GM23248 (cell line): ENCODE measurements around the gene TBX6. TPM values are rescaled to one million over a fixed set of nuclear protein-coding genes. Genes with fewer than 3 reads are reported as not detected.

Experiments
- DNase-seq: peaks from one replicate; pipeline ENCODE4 v3.0.0-alpha.2; 2015
- H2AFZ ChIP-seq: fragments of 200-600 bp; sonication (generic); 2 replicates; pipeline ENCODE4 v1.6.1; 2016; ENCODE audit warnings: antibody characterized with exemption
- H3F3A ChIP-seq: fragments of 200-600 bp; sonication (generic); 2 replicates; pipeline ENCODE4 v1.6.1; 2016; ENCODE audit warnings: mild to moderate bottlenecking, antibody characterized with exemption, mixed run types; ENCODE audit not compliant: insufficient read depth
- H3K27ac ChIP-seq: fragments of 200-600 bp; sonication (generic); 2 replicates; pipeline ENCODE4 v1.5.1; 2016; ENCODE audit warnings: mild to moderate bottlenecking
- H3K27me3 ChIP-seq: fragments of 200-600 bp; sonication (generic); replicated peaks from 2 replicates; pipeline ENCODE4 v1.6.1; 2016; ENCODE audit warnings: mild to moderate bottlenecking; ENCODE audit not compliant: insufficient read depth
- H3K36me3 ChIP-seq: fragments of 200-600 bp; sonication (generic); 2 replicates; pipeline ENCODE4 v1.6.1; 2016; ENCODE audit warnings: low read depth, mild to moderate bottlenecking
- H3K4me1 ChIP-seq: fragments of 200-600 bp; sonication (generic); 2 replicates; pipeline ENCODE4 v1.6.1; 2016; ENCODE audit warnings: mild to moderate bottlenecking; ENCODE audit not compliant: insufficient read depth
- H3K4me2 ChIP-seq: fragments of 200-600 bp; sonication (generic); one replicate; pipeline ENCODE4 v1.6.1; 2016; ENCODE audit warnings: mild to moderate bottlenecking; ENCODE audit not compliant: unreplicated experiment
- H3K4me3 ChIP-seq: fragments of 200-600 bp; sonication (generic); 2 replicates; pipeline ENCODE4 v1.5.1; 2016; ENCODE audit warnings: mild to moderate bottlenecking
- H3K79me2 ChIP-seq: fragments of 200-600 bp; sonication (generic); 2 replicates; pipeline ENCODE4 v1.6.1; 2016; ENCODE audit warnings: mild to moderate bottlenecking; ENCODE audit not compliant: insufficient read depth
- H3K9ac ChIP-seq: fragments of 200-600 bp; sonication (generic); 2 replicates; pipeline ENCODE4 v1.6.1; 2016; ENCODE audit warnings: mild to moderate bottlenecking
- H3K9me2 ChIP-seq: fragments of 200-600 bp; sonication (generic); 2 replicates; pipeline ENCODE4 v1.6.1; 2016; ENCODE audit warnings: mixed run types, mild to moderate bottlenecking, moderate library complexity; ENCODE audit not compliant: insufficient read depth
- H3K9me3 ChIP-seq: fragments of 200-600 bp; sonication (generic); one replicate; pipeline ENCODE4 v1.6.1; 2017; ENCODE audit warnings: low read depth
- H4K20me1 ChIP-seq: fragments of 200-600 bp; sonication (generic); 2 replicates; pipeline ENCODE4 v1.6.0; 2016; ENCODE audit not compliant: insufficient read depth
- EZH2 ChIP-seq: fragments of 200-600 bp; sonication (generic); IDR thresholded peaks from 2 replicates; pipeline ENCODE4 v1.6.1; 2018; ENCODE audit warnings: antibody characterized with exemption, mild to moderate bottlenecking; ENCODE audit not compliant: insufficient read depth, poor library complexity, severe bottlenecking
- EZH2phosphoT487 ChIP-seq: fragments of 200-600 bp; sonication (generic); IDR thresholded peaks from 2 replicates; pipeline ENCODE4 v1.6.1; 2018; ENCODE audit warnings: antibody characterized with exemption, moderate library complexity, mild to moderate bottlenecking, low read depth; ENCODE audit not compliant: insufficient read depth
- WGBS, 2 experiments: methylation state at CpG; one replicate each; pipeline ENCODE4 v1.1.6; 2015 to 2017; ENCODE audit warnings: low lambda C conversion rate in 2 of 2, low coverage in 1 of 2; ENCODE audit errors: missing lambda C conversion rate in 2 of 2; 5-methylcytosine and 5-hydroxymethylcytosine counted together
- in situ Hi-C: fragments of 300-500 bp; cut with MboI; formaldehyde crosslinking; loops from 2 replicates; pipeline ENCODE4 v1.15.0; 2020
- polyA plus RNA-seq: library from polyadenylated mRNA; unstranded; fragments of >200 nt; fragmentation: Nextera tagmentation; extraction: Ambion mirVana; gene quantifications from 2 replicates; pipeline ENCODE4 v1.2.1, GENCODE V29; 2016
- total RNA-seq: library from RNA; depleted of rRNA; stranded (reverse); fragments of >200 nt; shearing (Covaris generic); gene quantifications from 2 replicates; pipeline ENCODE4 v1.2.3, GENCODE V29; 2014

The TBX6 gene
- total and polyA plus RNA-seq, 2 experiments from 2014 or later = 0.11 to 0.20 TPM

- peak overlapping the region; percentile 86 for H3K27ac ChIP-seq
- H3K27me3 ChIP-seq = no peaks in the 10 kb centered on the region
- H3K4me2 ChIP-seq = peak overlapping the region; percentile 86
- peaks cover 21% of the 10 kb centered on the region for H3K79me2 ChIP-seq
- H3F3A ChIP-seq = peaks cover 33% of the 10 kb centered on the region
- H3K4me1 ChIP-seq = peaks cover 14% of the 10 kb centered on the region
- H3K4me3 ChIP-seq = peak overlapping the region; percentile 91
- no peaks in the 10 kb centered on the region for H3K9me2 ChIP-seq
- no peaks in the 10 kb centered on the region for H4K20me1 ChIP-seq
- in situ Hi-C loops = no loop called here
- no peak overlapping the region for H2AFZ ChIP-seq
- 70 to 85% methylated on average over 6 to 11 of the region's 11 CpGs for WGBS, 2 experiments
- no peak for DNase-seq
- TF ChIP-seq EZH2phosphoT487 (no peak), EZH2 (no peak)
- peaks cover 10% of the 10 kb centered on the region for H3K36me3 ChIP-seq
- no peaks in the 10 kb centered on the region for H3K9me3 ChIP-seq
- H3K9ac ChIP-seq = peak overlapping the region; percentile 91
These were observed 2.9 kb upstream of the TBX6 start for GRCh38 chr16:30094541-30095165.

- peak overlapping the region; percentile 68 for H3K4me2 ChIP-seq
- peaks cover 21% of the 10 kb centered on the region for H3K79me2 ChIP-seq
- peak overlapping the region; percentile 63 for H2AFZ ChIP-seq
- H3K27ac ChIP-seq = peak overlapping the region; percentile 54
- in situ Hi-C loops = no loop called here
- no peaks in the 10 kb centered on the region for H3K27me3 ChIP-seq
- no peaks in the 10 kb centered on the region for H3K9me2 ChIP-seq
- peaks cover 18% of the 10 kb centered on the region for H3K4me1 ChIP-seq
- peaks cover 10% of the 10 kb centered on the region for H3K36me3 ChIP-seq
- 9 to 17% methylated on average over 19 to 22 of the region's 22 CpGs for WGBS, 2 experiments
- peaks cover 49% of the 10 kb centered on the region for H3F3A ChIP-seq
- H3K9ac ChIP-seq = peak overlapping the region; percentile 54
- H3K4me3 ChIP-seq = peak overlapping the region; percentile 65
- TF ChIP-seq EZH2 (no peak), EZH2phosphoT487 (no peak)
- DNase-seq = peak; percentile 79
- H3K9me3 ChIP-seq = no peaks in the 10 kb centered on the region
- no peaks in the 10 kb centered on the region for H4K20me1 ChIP-seq
These were observed 768 bp upstream of the TBX6 start for GRCh38 chr16:30092373-30093010.

DNA sequence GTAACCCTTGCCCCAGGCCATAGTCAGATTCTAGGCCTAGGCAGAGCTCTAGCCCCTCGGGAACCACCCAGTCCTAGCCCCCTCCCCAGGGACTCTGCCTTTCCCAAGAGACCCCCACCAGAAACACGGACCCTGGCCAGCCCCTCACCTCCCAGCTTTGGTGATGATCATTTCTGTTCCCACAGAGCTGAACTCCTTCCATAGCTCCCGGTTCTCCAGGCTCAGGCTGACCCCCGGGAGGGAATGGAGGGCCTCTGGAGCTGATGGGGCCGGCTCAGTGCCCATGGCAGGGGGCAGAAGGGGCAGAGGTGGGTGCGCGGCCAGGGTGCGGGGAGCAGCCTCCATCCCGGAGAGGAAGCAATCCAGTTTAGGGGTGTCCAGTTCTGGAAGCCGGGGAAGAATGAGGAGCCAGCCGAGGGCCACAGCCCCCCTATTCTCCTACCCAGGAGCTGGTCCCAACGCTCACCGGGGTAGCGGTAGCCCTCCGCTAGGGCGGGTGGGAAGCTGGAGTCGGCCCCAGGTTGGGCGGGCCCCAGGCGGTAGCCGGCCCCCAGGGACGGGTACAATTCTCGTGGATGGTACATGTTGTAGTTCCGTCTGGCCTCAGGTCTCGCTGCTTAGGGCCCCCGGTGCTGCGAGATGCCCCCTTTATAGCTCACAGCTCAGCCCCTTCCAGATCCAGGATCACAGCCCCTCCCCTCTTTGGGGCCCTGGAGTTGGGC lies 953 bp downstream of the TBX6 start:
- WGBS, 2 experiments = 68 to 72% methylated on average over 16 to 26 of the region's 26 CpGs
- in situ Hi-C loops = no loop called here
- DNase-seq = no peak
- Histone ChIP-seq H3K4me1 (peaks cover 18% of the 10 kb centered on the region), H3K36me3 (peaks cover 10% of the 10 kb centered on the region), H3K9me3 (no peaks in the 10 kb centered on the region), H3K4me2 (no peak overlapping the region), H3K4me3 (no peak overlapping the region), H2AFZ (peak overlapping the region; percentile 58; the same call in 1 of the 2 replicates), H3F3A (peaks cover 55% of the 10 kb centered on the region), H4K20me1 (no peaks in the 10 kb centered on the region), H3K9ac (peak overlapping the region; percentile 58), H3K9me2 (no peaks in the 10 kb centered on the region), H3K79me2 (peaks cover 21% of the 10 kb centered on the region), H3K27ac (0 out of 2 replicates have a peak overlapping the region, but pooled peaks have one; percentile 18), H3K27me3 (no peaks in the 10 kb centered on the region)
- TF ChIP-seq EZH2 = no peak
- TF ChIP-seq EZH2phosphoT487 = no peak

DNA sequence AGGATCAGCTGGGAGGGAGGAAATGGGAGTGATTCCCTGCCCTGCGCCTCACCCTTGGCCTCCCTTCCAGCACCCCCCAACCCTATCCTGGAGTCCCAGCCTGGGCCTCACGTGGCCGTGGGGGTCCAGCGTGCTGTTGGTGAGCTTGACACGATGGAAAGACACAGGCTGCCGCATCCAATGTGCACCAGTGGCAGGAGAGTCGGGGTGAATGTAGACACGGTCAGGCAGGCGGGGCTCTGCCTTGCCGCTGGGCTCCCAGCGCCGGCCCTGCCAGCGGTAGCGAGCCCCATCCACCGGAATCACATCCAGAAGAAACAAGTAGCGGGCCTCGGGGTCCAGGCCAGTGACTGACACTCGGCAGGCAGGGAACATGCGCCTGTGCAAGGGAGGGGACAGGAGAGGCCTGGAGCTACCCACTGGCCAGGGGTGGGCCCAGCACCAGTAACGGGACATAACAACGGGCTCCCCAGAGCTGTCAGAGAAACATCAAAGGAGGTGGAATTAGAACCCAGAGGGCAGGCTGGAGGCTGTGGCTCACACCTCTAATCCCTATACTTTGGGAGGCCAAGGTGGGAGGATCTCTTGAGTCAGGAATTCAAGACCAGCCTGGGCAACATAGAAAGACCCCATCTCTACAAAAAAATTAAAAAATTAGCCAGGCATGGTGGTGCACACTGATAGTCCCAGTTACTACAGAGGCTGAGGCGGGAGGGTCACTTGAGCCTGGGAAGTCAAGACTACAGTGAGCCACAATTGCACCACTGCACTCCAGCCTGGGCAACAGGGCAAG lies 2.7 kb downstream of the TBX6 start:
- 82 to 84% methylated on average over 22 of the region's 22 CpGs for WGBS, 2 experiments
- Histone ChIP-seq H4K20me1 (no peaks in the 10 kb centered on the region), H3K79me2 (peaks cover 4% of the 10 kb centered on the region), H3K9ac (no peak overlapping the region), H3K9me3 (no peaks in the 10 kb centered on the region), H3F3A (peaks cover 53% of the 10 kb centered on the region), H3K27ac (peak overlapping the region; percentile 18), H3K4me1 (peaks cover 18% of the 10 kb centered on the region), H2AFZ (no peak overlapping the region), H3K36me3 (no peaks in the 10 kb centered on the region), H3K27me3 (no peaks in the 10 kb centered on the region), H3K9me2 (no peaks in the 10 kb centered on the region), H3K4me3 (no peak overlapping the region), H3K4me2 (no peak overlapping the region)
- TF ChIP-seq EZH2 (no peak), EZH2phosphoT487 (no peak)
- no peak for DNase-seq
- in situ Hi-C loops = no loop called here
